Nephron (organoid): ENCODE data around the gene PCCB.

Experiments used
- H3K27ac Mint-ChIP-seq, 3 experiments: 2 replicates each; pipeline ENCODE4 v1.8.0; 2020; ENCODE audit warnings: mixed read lengths in 3 of 3, mild to moderate bottlenecking in 2 of 3, moderate library complexity in 1 of 3
- H3K27me3 Mint-ChIP-seq: 2 replicates; pipeline ENCODE4 v1.8.0; 2021; ENCODE audit warnings: low read depth, mild to moderate bottlenecking, moderate library complexity, mixed read lengths
- H3K36me3 Mint-ChIP-seq: 2 replicates; pipeline ENCODE4 v1.8.0; 2020; ENCODE audit warnings: low read depth, mixed read lengths
- H3K4me1 Mint-ChIP-seq: 2 replicates; pipeline ENCODE4 v1.8.0; 2020; ENCODE audit warnings: mixed read lengths
- H3K4me3 Mint-ChIP-seq, 3 experiments: 2 replicates each; pipeline ENCODE4 v1.8.0; 2020; ENCODE audit warnings: mild to moderate bottlenecking in 3 of 3, mixed read lengths in 3 of 3, moderate library complexity in 2 of 3
- H3K9me3 Mint-ChIP-seq: 2 replicates; pipeline ENCODE4 v1.8.0; 2020; ENCODE audit warnings: mixed read lengths
- TF ChIP-seq, protein P1 (sequence below), 3 experiments: fragments of 200-600 bp; sonication (generic); IDR thresholded peaks; one replicate each; pipeline ENCODE4 v1.5.0; 2021; ENCODE audit warnings: antibody characterized with exemption in 3 of 3; ENCODE audit not compliant: unreplicated experiment in 3 of 3

The PCCB gene

GRCh38 chr3:136311261-136311660, 61.1 kb downstream of the PCCB start:
- TF ChIP-seq, protein P1, sequence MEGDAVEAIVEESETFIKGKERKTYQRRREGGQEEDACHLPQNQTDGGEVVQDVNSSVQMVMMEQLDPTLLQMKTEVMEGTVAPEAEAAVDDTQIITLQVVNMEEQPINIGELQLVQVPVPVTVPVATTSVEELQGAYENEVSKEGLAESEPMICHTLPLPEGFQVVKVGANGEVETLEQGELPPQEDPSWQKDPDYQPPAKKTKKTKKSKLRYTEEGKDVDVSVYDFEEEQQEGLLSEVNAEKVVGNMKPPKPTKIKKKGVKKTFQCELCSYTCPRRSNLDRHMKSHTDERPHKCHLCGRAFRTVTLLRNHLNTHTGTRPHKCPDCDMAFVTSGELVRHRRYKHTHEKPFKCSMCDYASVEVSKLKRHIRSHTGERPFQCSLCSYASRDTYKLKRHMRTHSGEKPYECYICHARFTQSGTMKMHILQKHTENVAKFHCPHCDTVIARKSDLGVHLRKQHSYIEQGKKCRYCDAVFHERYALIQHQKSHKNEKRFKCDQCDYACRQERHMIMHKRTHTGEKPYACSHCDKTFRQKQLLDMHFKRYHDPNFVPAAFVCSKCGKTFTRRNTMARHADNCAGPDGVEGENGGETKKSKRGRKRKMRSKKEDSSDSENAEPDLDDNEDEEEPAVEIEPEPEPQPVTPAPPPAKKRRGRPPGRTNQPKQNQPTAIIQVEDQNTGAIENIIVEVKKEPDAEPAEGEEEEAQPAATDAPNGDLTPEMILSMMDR (IDR thresholded peaks at IDR 0.05; ENCODE audit: unreplicated experiment in 3 of 3) = no peak
- no peaks in the 10 kb centered on the region for H3K4me1 Mint-ChIP-seq
- H3K4me3 Mint-ChIP-seq = no peak overlapping the region
- no peak overlapping the region for H3K27ac Mint-ChIP-seq
- H3K36me3 Mint-ChIP-seq = peaks cover 50% of the 10 kb centered on the region
- H3K27me3 Mint-ChIP-seq = no peaks in the 10 kb centered on the region
- H3K9me3 Mint-ChIP-seq = peaks cover 8% of the 10 kb centered on the region

- TF ChIP-seq, protein P1 (IDR thresholded peaks at IDR 0.05; ENCODE audit: unreplicated experiment in 3 of 3) = no peak
- Mint-ChIP-seq H3K9me3 (peaks cover 4% of the 10 kb centered on the region), H3K4me1 (no peaks in the 10 kb centered on the region), H3K36me3 (peaks cover 50% of the 10 kb centered on the region), H3K4me3 (no peak overlapping the region), H3K27me3 (no peaks in the 10 kb centered on the region), H3K27ac (no peak overlapping the region)
Measured at GRCh38 chr3:136311968-136312367, 61.8 kb downstream of the PCCB start.

- Mint-ChIP-seq H3K4me1 (no peaks in the 10 kb centered on the region), H3K36me3 (peaks cover 77% of the 10 kb centered on the region), H3K27ac (no peak overlapping the region), H3K9me3 (peaks cover 34% of the 10 kb centered on the region), H3K4me3 (no peak overlapping the region), H3K27me3 (no peaks in the 10 kb centered on the region)
- TF ChIP-seq, protein P1 (IDR thresholded peaks at IDR 0.05; ENCODE audit: unreplicated experiment in 3 of 3) = no peak
Measured at GRCh38 chr3:136326316-136326715, 76.2 kb downstream of the PCCB start.

- no peak overlapping the region for H3K27ac Mint-ChIP-seq
- H3K9me3 Mint-ChIP-seq = peaks cover 21% of the 10 kb centered on the region
- H3K4me3 Mint-ChIP-seq = no peak overlapping the region
- no peaks in the 10 kb centered on the region for H3K4me1 Mint-ChIP-seq
- H3K27me3 Mint-ChIP-seq = no peaks in the 10 kb centered on the region
- peaks cover 73% of the 10 kb centered on the region for H3K36me3 Mint-ChIP-seq
- TF ChIP-seq, protein P1 (IDR thresholded peaks at IDR 0.05; ENCODE audit: unreplicated experiment in 3 of 3) = no peak
Measured at GRCh38 chr3:136327671-136328070, 77.5 kb downstream of the PCCB start.

DNA sequence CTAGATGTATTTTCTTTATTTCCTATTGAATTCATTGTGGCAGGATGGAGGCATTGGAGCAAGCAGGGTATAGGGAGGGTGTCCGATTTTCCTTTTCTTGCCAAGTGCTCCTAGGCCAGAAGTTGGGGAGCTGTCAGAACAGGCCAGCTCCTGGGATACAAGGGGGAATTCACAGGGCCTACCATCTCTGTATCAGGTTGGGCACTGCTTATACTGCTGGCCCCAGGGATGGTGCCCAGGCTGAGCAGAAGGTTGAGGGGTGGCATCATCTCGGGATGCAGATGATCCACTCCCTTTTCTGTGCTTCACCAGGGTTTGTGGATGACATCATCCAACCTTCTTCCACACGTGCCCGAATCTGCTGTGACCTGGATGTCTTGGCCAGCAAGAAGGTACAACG, 79.5 kb downstream of the PCCB start:
- H3K27ac Mint-ChIP-seq = no peak overlapping the region
- H3K9me3 Mint-ChIP-seq = peaks cover 4% of the 10 kb centered on the region
- no peak overlapping the region for H3K4me3 Mint-ChIP-seq
- H3K36me3 Mint-ChIP-seq = peaks cover 73% of the 10 kb centered on the region
- TF ChIP-seq, protein P1 (IDR thresholded peaks at IDR 0.05; ENCODE audit: unreplicated experiment in 3 of 3) = no peak
- H3K27me3 Mint-ChIP-seq = no peaks in the 10 kb centered on the region
- no peaks in the 10 kb centered on the region for H3K4me1 Mint-ChIP-seq

GRCh38 chr3:136330900-136331299, 80.8 kb downstream of the PCCB start:
- H3K4me3 Mint-ChIP-seq = no peak overlapping the region
- peaks cover 3% of the 10 kb centered on the region for H3K9me3 Mint-ChIP-seq
- H3K27ac Mint-ChIP-seq = no peak overlapping the region
- TF ChIP-seq, protein P1 (IDR thresholded peaks at IDR 0.05; ENCODE audit: unreplicated experiment in 3 of 3) = no peak
- H3K4me1 Mint-ChIP-seq = no peaks in the 10 kb centered on the region
- H3K36me3 Mint-ChIP-seq = peaks cover 73% of the 10 kb centered on the region
- H3K27me3 Mint-ChIP-seq = no peaks in the 10 kb centered on the region
